GM23248 (cell line): ENCODE measurements around the gene SV2A. TPM values are rescaled to one million over a fixed set of nuclear protein-coding genes. Genes with fewer than 3 reads are reported as not detected.
A peak's percentile ranks its signal among the peaks of the same experiment; 100 is the strongest.

Experiments
- DNase-seq: peaks from one replicate; pipeline ENCODE4 v3.0.0-alpha.2; 2015
- H2AFZ ChIP-seq: fragments of 200-600 bp; sonication (generic); 2 replicates; pipeline ENCODE4 v1.6.1; 2016; ENCODE audit warnings: antibody characterized with exemption
- H3F3A ChIP-seq: fragments of 200-600 bp; sonication (generic); 2 replicates; pipeline ENCODE4 v1.6.1; 2016; ENCODE audit warnings: mild to moderate bottlenecking, antibody characterized with exemption, mixed run types; ENCODE audit not compliant: insufficient read depth
- H3K27ac ChIP-seq: fragments of 200-600 bp; sonication (generic); 2 replicates; pipeline ENCODE4 v1.5.1; 2016; ENCODE audit warnings: mild to moderate bottlenecking
- H3K27me3 ChIP-seq: fragments of 200-600 bp; sonication (generic); replicated peaks from 2 replicates; pipeline ENCODE4 v1.6.1; 2016; ENCODE audit warnings: mild to moderate bottlenecking; ENCODE audit not compliant: insufficient read depth
- H3K36me3 ChIP-seq: fragments of 200-600 bp; sonication (generic); 2 replicates; pipeline ENCODE4 v1.6.1; 2016; ENCODE audit warnings: low read depth, mild to moderate bottlenecking
- H3K4me1 ChIP-seq: fragments of 200-600 bp; sonication (generic); 2 replicates; pipeline ENCODE4 v1.6.1; 2016; ENCODE audit warnings: mild to moderate bottlenecking; ENCODE audit not compliant: insufficient read depth
- H3K4me2 ChIP-seq: fragments of 200-600 bp; sonication (generic); one replicate; pipeline ENCODE4 v1.6.1; 2016; ENCODE audit warnings: mild to moderate bottlenecking; ENCODE audit not compliant: unreplicated experiment
- H3K4me3 ChIP-seq: fragments of 200-600 bp; sonication (generic); 2 replicates; pipeline ENCODE4 v1.5.1; 2016; ENCODE audit warnings: mild to moderate bottlenecking
- H3K79me2 ChIP-seq: fragments of 200-600 bp; sonication (generic); 2 replicates; pipeline ENCODE4 v1.6.1; 2016; ENCODE audit warnings: mild to moderate bottlenecking; ENCODE audit not compliant: insufficient read depth
- H3K9ac ChIP-seq: fragments of 200-600 bp; sonication (generic); 2 replicates; pipeline ENCODE4 v1.6.1; 2016; ENCODE audit warnings: mild to moderate bottlenecking
- H3K9me2 ChIP-seq: fragments of 200-600 bp; sonication (generic); 2 replicates; pipeline ENCODE4 v1.6.1; 2016; ENCODE audit warnings: mixed run types, mild to moderate bottlenecking, moderate library complexity; ENCODE audit not compliant: insufficient read depth
- H3K9me3 ChIP-seq: fragments of 200-600 bp; sonication (generic); one replicate; pipeline ENCODE4 v1.6.1; 2017; ENCODE audit warnings: low read depth
- H4K20me1 ChIP-seq: fragments of 200-600 bp; sonication (generic); 2 replicates; pipeline ENCODE4 v1.6.0; 2016; ENCODE audit not compliant: insufficient read depth
- EZH2 ChIP-seq: fragments of 200-600 bp; sonication (generic); IDR thresholded peaks from 2 replicates; pipeline ENCODE4 v1.6.1; 2018; ENCODE audit warnings: antibody characterized with exemption, mild to moderate bottlenecking; ENCODE audit not compliant: insufficient read depth, poor library complexity, severe bottlenecking
- EZH2phosphoT487 ChIP-seq: fragments of 200-600 bp; sonication (generic); IDR thresholded peaks from 2 replicates; pipeline ENCODE4 v1.6.1; 2018; ENCODE audit warnings: antibody characterized with exemption, moderate library complexity, mild to moderate bottlenecking, low read depth; ENCODE audit not compliant: insufficient read depth
- WGBS, 2 experiments: methylation state at CpG; one replicate each; pipeline ENCODE4 v1.1.6; 2015 to 2017; ENCODE audit warnings: low lambda C conversion rate in 2 of 2, low coverage in 1 of 2; ENCODE audit errors: missing lambda C conversion rate in 2 of 2; 5-methylcytosine and 5-hydroxymethylcytosine counted together
- in situ Hi-C: fragments of 300-500 bp; cut with MboI; formaldehyde crosslinking; loops from 2 replicates; pipeline ENCODE4 v1.15.0; 2020
- polyA plus RNA-seq: library from polyadenylated mRNA; unstranded; fragments of >200 nt; fragmentation: Nextera tagmentation; extraction: Ambion mirVana; gene quantifications from 2 replicates; pipeline ENCODE4 v1.2.1, GENCODE V29; 2016
- total RNA-seq: library from RNA; depleted of rRNA; stranded (reverse); fragments of >200 nt; shearing (Covaris generic); gene quantifications from 2 replicates; pipeline ENCODE4 v1.2.3, GENCODE V29; 2014; rRNA removed

The SV2A gene
- total RNA-seq (0.51 and 1.1 TPM in 2 replicates), polyA plus RNA-seq (0.36 and 0.60 TPM in 2 replicates)

GRCh38 chr1:149917571-149918144, at the start of gene SV2A:
Gene SV2A, minus strand, starts transcription at chr1:149917844. Its CDS starts 4,004 bp downstream, at chr1:149913840.
- Histone ChIP-seq H3K4me3 (peak within 1 kb of the TSS; percentile 67), H3F3A (peaks cover 16% of the 10 kb centered on the region), H3K9me2 (no peaks in the 10 kb centered on the region), H3K9me3 (no peaks in the 10 kb centered on the region), H3K27me3 (no peaks in the 10 kb centered on the region), H3K79me2 (no peaks in the 10 kb centered on the region), H4K20me1 (no peaks in the 10 kb centered on the region), H3K9ac (peak within 1 kb of the TSS; percentile 53), H3K4me2 (peak within 1 kb of the TSS; percentile 71), H3K36me3 (peaks cover 9% of the 10 kb centered on the region), H3K4me1 (no peaks in the 10 kb centered on the region), H2AFZ (peak within 1 kb of the TSS; percentile 79), H3K27ac (no peak within 1 kb of the TSS)
- in situ Hi-C loops = no loop called here
- TF ChIP-seq EZH2phosphoT487 = no peak
- TF ChIP-seq EZH2 = no peak
- DNase-seq = peak; percentile 26
- 1 to 4% methylated on average over 12 to 22 of the region's 24 CpGs for WGBS, 2 experiments

- Histone ChIP-seq H4K20me1 (no peaks in the 10 kb centered on the region), H3K27me3 (no peaks in the 10 kb centered on the region), H3K36me3 (peaks cover 51% of the 10 kb centered on the region), H3F3A (peaks cover 25% of the 10 kb centered on the region), H2AFZ (no peak overlapping the region), H3K79me2 (peaks cover 70% of the 10 kb centered on the region), H3K4me1 (0 out of 2 replicates have a peak, but pooled peaks cover 3% of the 10 kb centered on the region), H3K9ac (no peak overlapping the region), H3K4me3 (no peak overlapping the region), H3K9me2 (no peaks in the 10 kb centered on the region), H3K27ac (no peak overlapping the region), H3K9me3 (no peaks in the 10 kb centered on the region), H3K4me2 (no peak overlapping the region)
- TF ChIP-seq EZH2phosphoT487 (no peak), EZH2 (no peak)
- 92 to 99% methylated on average over 3 of the region's 3 CpGs for WGBS, 2 experiments
- DNase-seq = no peak
- in situ Hi-C loops = loop anchor here (10.0 kb wide), 2 partner anchors 88 to 208 kb away; no protein-coding TSS in a partner anchor
Measured at GRCh38 chr1:149967041-149967440, 49.4 kb upstream of the SV2A start.

GRCh38 chr1:149966405-149966804, 48.8 kb upstream of the SV2A start:
- Histone ChIP-seq H4K20me1 (no peaks in the 10 kb centered on the region), H3K4me3 (no peak overlapping the region), H3K4me2 (no peak overlapping the region), H2AFZ (no peak overlapping the region), H3K4me1 (0 out of 2 replicates have a peak, but pooled peaks cover 3% of the 10 kb centered on the region), H3K27ac (no peak overlapping the region), H3K9me3 (no peaks in the 10 kb centered on the region), H3K9ac (no peak overlapping the region), H3F3A (peaks cover 25% of the 10 kb centered on the region), H3K36me3 (peaks cover 51% of the 10 kb centered on the region), H3K79me2 (peaks cover 68% of the 10 kb centered on the region), H3K27me3 (no peaks in the 10 kb centered on the region), H3K9me2 (no peaks in the 10 kb centered on the region)
- 79 to 88% methylated on average over 1 of the region's 1 CpG for WGBS, 2 experiments
- peak; percentile 32 for DNase-seq
- in situ Hi-C loops = loop anchor here (10.0 kb wide), 2 partner anchors 88 to 208 kb away; no protein-coding TSS in a partner anchor
- TF ChIP-seq EZH2phosphoT487 (no peak), EZH2 (no peak)

GRCh38 chr1:149965440-149965839, 47.8 kb upstream of the SV2A start:
- H3K4me1 ChIP-seq = 0 out of 2 replicates have a peak, but pooled peaks cover 3% of the 10 kb centered on the region
- H3K27ac ChIP-seq = no peak overlapping the region
- in situ Hi-C loops = loop anchor here (10.0 kb wide), 2 partner anchors 89 to 209 kb away; no protein-coding TSS in a partner anchor
- H3K9ac ChIP-seq = no peak overlapping the region
- H3F3A ChIP-seq = peaks cover 25% of the 10 kb centered on the region
- H3K36me3 ChIP-seq = peaks cover 50% of the 10 kb centered on the region
- no peak for DNase-seq
- H3K4me2 ChIP-seq = no peak overlapping the region
- H4K20me1 ChIP-seq = no peaks in the 10 kb centered on the region
- H2AFZ ChIP-seq = no peak overlapping the region
- WGBS, 2 experiments = 98 to 100% methylated on average over 3 of the region's 3 CpGs
- no peak overlapping the region for H3K4me3 ChIP-seq
- H3K9me3 ChIP-seq = no peaks in the 10 kb centered on the region
- no peaks in the 10 kb centered on the region for H3K9me2 ChIP-seq
- no peaks in the 10 kb centered on the region for H3K27me3 ChIP-seq
- H3K79me2 ChIP-seq = peaks cover 68% of the 10 kb centered on the region
- TF ChIP-seq EZH2 = no peak
- no peak for TF ChIP-seq EZH2phosphoT487
